Islet of Langerhans (tissue), 1 donor: ENCODE results near the gene IWS1.
"Not testable (repeated sequence)": the region's sequence is repeated elsewhere in the genome, so short reads cannot be mapped to it uniquely, and the experiment has no call there.

Experiments
- FAIRE-seq: peaks from one replicate; lab custom pipeline; 2011; peaks lifted over from hg19 to GRCh38; lab: Jason Lieb, UNC

Gene IWS1

DNA sequence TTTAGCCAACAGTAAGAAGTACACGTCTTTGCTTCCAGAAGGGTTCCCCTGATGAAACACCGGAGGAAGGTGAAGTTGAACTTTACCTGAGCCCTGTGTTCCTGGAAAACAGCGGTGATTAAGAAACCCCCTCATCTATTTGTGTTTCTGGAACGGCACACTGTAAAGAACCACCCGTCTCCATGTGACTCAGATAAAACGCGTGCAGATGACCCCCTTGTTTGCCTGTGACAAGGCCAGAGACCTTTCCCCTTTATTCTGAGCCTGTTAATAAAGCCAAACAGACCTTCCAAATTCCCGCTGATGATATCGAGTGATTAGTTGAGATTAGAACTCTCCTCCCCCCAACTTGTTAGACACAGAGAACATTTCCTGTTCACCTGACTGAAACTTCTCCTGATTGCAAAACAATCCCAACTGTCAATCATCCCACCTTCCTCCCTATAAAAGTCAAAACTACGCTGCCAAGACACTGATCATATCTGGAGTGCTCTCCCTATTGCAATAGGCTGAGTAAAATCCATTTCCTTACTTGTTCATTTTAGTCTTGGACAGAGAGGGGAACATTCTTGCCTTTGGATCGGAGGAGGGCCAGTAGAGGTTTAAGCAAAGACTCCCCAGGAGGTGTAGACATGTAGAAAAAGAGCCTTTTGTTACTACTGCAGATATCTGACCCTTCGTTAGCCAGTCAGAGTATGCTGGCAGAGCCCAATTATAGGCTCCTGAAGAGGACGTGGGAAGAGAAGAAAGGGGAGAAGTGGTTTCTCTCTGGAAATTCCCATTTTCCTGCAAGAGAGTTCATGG lies 914 bp upstream of the IWS1 start:
- no peak for FAIRE-seq

DNA sequence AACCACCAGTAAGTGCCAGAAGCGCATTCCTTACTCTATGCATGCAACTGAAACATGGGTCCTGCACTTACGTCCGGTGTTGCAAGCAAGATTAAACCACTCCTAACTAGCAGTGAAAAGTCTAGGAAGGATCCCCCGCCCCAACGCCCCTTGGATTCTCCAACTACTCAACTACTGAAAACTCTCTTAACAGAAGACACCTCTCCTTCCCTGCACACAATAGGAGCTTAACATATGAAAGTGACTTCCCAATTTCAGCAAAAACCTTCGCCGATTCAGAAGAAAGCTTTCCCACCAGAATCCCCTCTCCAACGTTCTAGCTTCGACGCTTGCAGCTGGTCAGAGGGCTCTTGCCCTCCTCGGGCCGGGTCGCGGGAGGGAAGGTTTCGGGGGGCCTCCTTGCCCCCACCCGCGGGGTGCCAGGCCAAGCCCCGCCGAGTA lies 578 bp downstream of the IWS1 start:
- FAIRE-seq = no peak

DNA sequence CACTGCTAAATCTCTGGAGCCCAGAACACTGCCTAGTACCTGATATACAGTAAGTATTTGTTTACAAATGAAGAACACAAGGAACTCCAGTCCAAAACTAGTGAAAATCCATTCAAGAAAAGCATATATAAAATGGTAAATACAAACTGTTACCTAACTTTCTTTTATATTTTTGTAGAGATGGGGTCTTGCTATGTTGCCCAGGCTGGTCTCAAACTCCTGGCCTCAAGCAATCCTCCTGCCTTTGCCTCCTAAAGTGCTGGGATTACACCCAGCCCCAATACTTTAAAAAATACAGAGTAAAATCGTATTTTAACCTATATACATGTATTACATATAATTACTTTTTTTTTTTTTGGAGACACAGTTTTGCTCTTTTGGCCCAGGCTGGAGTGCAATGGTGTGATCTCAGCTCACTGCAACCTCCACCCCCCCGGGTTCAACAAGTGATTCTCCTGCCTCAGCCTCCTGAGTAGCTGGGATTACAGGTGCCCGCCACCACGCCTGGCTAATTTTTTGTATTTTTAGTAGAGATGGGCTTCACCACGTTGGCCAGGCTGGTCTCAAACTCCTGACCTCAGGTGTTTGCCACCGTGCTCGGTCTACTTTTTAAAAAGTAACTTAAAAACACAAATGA lies 2.0 kb downstream of the IWS1 start:
- not testable (repeated sequence) for FAIRE-seq

DNA sequence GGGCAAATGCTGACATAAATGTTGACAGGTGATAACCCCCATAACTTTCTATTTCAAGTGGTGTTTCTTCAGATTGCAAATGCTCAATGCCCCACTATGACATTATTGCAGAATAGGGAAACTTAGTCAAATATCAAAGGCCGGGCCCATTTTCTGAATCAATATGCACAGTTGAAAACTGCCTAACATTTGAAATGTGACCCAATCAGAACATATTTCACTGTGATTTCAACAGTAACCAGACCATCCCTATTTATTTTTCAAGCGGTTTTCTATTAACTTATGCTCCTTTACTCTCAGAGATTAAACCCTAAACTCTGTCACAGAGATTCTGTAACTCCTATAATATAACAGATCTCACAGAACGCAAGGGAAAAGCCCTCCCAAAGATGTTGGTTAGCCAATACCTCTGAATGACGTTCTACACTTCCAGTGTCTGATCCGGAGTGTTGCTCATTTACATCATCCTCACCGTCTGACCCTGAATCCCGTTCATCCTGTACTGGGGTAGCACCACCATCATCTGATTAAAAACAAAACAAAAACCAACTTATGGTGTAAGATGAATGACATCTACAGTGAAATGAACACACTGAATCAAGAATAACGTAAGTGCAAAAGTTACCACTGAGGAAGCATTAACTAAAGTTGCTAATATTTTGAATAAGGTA lies 2.9 kb downstream of the IWS1 start:
- FAIRE-seq = no peak

DNA sequence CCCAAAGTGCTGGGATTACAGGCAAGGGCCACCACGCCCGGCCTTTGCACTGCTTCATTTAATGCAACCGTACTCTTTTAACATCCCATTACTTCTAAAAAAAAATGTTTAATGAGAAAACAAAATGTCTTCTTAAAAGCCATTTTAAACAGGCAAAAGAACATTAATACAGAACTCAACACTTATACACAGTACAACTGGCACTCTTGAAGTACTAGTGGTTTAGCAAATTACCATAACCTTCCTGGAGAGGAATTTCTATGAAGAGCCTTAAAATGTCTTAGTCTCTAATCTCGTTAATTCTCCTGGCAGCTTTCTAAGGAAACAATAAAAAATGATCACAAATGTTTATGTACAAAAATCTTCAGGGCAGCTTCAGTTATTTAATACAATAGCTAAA lies 5.9 kb downstream of the IWS1 start:
- no peak for FAIRE-seq

DNA sequence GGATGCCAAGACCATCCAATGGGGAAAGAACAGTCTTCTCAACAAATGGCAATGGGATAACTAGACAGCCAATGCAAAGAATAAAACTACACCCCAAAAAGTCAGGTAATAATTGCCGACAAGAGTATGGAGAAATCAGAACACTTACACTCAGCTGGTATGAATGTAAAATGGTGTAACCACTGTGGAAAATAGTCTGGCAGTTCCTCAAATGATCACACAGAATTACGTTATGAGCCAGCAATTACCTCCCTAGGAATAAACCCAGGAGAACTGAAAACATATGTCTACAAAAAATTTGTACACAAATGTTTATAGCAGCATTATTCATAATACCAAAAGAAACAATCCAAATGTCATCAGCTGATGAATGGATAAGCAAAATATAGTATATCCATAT lies 8.8 kb downstream of the IWS1 start:
- FAIRE-seq = no peak

DNA sequence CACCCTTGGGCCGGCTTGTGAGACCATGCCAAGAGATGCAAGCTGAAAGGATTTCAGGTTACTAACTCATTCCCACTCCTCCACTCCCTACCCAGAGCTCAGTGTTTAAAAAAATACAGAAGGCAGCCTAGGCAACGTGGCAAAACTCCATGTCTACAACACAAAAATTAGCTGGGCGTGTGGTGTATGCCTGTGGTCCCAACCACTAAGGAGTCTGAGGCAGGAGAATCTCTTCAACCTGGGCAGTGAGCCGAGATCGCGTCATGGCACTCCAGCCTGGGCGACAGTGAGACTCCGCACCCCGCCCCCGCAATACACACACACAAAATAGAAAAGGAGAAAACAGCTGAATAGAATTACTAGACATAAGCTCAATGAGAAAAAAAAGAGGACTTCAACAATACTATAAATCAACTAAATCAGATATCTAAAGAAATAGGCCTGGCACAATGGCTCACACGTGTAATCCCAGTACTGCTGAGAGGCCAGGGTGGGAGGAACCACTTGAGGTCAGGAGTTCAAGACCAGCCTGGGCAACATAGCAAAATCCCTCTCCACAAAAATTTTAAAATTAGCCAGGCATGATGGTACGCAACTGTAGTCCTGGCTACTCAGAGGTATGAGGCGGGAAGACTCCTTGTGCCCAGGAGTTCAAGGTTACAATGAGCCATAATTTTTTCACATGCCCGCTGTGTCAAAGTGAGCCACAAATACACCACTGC lies 10.1 kb downstream of the IWS1 start:
- no peak for FAIRE-seq

DNA sequence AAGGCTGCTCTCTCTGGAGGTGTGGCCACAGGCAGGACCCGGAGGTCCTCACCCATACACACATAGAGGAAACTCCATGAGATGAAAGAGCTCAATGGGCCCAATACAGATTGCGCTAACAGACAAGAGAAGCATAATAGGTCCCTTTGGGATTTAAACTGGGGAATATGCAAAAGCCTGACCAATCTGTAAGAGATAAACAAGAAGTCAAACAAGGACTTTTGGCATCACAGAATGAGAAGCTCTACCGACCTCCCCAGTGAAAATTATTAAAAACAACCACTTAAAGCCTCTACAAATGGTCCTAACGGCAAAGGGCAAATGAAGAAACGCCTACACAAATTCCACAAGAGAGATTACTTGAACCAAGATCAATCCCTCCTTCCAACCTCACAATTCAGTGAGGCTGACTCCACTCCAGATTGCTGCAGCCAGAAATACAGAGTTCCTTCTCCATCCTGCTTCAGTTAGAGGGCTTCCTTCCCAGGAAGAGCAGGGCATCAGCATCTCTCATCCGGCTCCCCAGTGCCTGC lies 10.8 kb downstream of the IWS1 start:
- FAIRE-seq = no peak

DNA sequence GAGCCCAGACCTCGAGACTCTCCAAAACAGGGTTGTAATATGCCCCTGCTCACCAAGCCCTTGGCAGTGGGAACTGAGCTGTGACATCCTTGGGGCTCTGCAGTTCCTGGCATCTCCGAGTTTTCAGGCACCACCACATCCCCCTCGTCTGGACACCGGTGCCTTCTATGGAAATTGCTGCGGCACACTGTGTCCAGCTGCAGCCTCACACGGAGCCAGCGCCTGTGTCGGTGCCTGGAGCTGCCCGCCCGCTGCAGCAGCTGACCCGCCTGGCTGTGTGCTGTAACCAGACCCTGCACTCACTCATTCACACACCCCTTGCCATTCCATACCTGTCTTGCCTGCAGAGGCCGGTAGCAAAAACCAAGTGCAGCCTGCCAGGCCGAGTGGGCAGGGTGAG lies 11.8 kb downstream of the IWS1 start:
- no peak for FAIRE-seq

DNA sequence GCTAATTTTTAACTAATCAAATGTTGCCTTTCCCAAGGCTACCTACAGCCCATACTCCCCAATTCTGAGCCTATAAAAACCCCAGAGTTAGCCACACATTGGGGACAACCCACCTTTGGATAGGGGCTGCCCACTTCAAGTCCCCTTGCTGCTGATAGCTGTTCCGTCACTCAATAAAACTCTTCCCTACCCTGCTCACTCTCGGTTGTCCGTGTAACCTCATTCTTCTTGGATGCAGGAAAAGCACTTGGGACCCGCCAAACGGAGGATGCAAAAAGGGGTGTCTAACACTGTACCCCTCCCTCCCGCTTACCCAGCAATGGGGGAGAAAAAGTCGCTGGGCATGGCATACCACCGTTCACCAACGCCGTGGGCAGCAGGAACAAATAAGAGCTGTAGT lies 12.2 kb downstream of the IWS1 start:
- FAIRE-seq = no peak

DNA sequence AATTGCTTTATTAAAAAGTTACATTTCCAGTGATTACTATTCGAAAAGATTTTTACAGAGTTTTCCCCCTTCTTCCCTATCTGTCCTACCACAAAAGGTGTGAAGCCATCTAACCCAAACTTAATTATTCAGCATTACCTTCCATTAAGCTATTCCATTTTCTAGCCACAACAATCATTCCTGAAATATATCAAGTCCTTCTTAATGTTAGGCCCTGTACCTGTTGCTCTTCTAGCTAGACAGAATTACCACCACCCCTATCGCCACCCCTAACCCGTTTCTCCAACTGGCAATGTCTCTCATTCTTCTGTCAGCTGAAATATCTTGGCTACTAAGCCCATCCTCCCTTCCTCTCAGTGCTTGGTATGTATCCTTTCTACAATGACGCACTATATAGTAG lies 13.9 kb downstream of the IWS1 start:
- FAIRE-seq = no peak

DNA sequence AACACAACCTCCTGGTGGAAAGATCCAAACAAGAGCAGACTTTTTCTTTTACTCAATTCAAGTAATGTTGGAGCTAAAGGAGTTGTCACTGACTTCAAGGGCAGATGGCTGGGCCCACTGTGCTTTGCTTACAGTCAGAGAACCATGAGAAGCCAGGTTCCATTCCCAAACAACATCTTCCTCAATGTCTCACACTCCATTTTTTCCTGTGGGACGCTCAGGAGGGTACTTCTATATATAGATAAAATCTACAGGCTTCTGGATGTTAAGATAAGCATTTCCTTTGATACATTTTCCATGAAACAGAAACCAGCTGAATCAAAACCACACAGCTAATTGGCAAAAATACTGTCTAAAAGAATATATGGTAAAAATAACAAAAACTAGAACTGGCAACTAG lies 14.4 kb downstream of the IWS1 start:
- no peak for FAIRE-seq

DNA sequence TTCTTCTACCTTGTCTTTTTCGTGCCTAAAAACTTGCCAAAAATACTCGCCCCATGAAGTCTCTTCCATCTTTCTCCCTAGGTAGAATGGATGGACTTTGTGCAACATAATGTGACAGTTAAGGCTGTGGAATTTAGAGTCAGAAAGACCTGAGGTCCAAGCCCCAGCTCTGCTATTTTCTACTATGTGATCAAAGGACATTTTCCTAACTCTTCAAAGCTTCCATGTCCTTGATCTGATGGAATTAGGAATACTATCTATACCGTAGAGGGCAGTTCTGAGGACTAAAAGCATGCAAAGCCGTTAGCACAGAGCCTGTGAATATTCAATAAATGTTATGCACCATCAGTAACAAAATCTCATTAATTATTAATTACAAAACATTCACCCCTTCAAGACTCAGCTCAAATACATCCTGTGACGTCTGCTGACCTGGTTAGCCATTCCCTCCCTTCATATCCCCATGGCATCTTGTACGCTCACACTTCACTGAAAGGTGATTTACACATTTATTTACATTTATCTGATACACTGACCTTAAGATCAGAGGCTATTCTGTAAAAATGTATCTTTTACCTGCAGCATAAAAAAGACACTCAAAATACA lies 15.1 kb downstream of the IWS1 start:
- no peak for FAIRE-seq

DNA sequence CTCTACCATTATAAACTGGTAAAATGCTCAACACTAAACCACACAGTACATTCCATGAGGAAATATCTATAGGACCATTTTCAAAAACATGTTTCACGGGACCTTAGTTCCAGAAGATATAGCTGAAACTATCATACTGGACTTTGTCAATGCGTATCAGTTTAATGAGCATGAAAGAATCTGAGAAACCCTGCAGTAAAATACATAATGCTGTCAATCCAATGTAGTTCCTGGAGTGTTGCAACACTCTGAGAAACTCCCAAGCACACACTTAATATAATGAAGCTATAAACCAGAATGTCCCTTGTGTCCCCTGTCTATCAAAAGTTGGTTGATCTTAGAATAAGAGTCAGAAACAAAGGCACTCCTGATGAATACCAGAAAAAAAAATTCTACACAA lies 16.2 kb downstream of the IWS1 start:
- FAIRE-seq = no peak

DNA sequence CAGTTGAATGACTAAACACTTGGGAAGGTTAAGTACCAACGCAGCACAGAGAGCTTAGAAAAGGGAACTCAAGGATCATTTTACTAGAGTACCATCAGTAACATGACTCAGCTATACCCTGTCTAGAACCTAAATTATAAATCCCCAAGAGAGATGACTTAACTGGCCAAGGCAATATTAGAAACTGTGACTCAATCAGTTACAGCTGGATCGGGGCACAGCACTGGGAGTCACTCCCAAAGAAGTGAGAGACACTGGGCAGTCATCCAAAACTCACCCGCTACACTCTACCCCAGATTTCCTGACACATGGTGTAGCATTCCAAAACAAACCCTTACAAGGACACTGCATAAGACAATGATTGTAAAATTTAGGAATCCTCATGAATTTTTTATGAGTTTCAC lies 17.7 kb downstream of the IWS1 start:
- FAIRE-seq = peak; percentile 74

DNA sequence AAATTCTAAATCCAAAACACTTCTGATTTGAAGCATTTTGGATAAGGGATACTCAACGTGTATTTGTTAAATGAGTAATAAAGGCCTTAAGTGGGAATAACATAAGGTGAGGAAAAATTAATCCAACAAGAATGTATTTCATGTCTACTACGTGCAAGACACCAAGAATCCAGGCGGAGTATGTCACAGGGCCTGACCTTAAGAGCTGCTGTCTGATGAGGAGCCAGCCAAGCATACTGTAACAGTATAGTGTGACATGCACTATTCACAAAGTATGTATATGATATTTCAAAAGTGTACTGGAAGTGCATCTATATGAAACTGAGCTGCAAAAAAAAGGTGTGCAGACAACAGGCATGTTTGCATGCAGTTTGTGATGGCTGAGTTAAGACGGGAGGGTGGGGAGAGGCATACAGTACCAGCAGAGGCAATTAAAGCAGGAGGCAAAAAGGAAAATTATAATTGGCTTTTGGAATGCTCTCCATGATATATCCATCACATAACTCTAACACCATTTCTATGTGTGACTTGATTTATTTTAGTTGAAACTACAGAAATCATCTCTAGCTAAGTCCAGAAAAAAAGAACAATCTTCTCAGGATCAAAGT lies 18.2 kb downstream of the IWS1 start:
- no peak for FAIRE-seq

DNA sequence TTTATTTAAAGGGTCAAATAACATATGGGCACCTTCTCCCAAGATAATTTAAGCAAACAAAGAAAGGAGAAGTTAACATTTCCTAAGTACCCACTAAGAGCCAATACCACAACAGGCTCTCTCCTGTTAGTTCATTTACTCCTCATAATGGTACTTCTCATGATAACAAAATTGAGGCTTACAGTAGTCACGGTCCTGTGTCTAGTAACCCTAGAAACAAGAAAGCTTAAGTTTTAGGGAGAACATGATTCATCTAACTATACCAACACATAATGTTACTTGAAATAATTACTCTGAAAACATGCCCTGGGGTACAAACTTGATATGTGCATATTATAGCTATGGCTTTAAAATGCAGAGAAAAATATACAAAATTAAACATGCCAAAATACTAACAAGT lies 19.8 kb downstream of the IWS1 start:
- no peak for FAIRE-seq

DNA sequence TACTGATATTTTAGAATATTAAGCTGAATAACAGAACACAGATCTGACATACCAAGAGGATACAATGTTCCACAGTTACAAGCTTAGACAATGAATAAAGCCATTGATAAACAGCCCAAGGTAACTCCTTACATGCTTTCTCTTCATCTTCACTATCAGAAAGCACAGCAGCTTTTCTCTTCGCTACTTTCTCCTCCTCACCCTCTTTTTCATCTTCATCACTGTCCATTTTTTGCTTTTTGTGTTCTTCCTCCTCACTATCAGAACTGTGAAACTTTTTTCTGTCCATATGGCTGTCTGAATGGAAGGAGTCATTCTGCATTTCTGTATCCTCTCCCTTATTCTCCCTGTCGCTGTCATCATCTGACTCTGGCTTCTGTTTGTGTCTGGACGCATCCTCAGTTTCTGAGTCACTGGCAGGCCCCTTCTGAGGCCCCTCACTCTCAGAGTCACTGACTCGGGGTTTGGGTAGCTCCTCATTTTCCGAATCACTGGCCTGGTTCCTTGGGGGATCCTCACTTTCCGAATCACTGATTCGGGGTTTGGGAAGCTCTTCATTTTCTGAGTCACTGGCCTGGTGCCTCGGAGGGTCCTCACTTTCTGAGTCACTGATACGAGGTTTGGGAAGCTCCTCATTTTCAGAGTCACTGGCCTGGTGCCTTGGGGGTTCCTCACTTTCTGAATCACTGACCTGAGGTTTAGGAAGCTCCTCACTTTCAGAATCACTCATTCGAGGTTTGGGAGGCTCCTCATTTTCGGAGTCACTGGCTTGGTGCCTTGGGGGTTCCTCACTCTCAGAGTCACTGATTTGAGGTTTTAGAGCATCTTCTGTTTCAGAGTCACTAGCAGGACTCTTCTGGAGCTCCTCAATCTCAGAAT lies 21.5 kb downstream of the IWS1 start:
- no peak for FAIRE-seq

DNA sequence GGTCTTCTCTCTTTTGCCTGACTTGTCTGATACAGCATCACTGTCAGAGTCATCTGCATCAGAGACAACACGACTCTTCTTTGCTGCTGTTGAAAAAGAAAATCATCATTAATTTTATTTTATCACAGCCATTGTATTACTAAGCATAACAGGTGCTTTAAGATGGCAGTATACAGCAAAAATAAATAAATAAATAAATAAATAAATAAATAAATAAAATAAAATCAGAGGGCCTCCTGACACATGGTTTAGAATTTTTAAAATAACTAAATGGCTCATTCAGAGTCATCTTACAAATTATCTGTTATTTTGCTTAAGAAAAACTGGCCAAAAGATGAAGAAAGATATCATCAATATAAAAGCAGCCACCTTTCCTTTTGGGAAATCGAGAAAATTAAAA lies 22.8 kb downstream of the IWS1 start:
- FAIRE-seq = no peak

DNA sequence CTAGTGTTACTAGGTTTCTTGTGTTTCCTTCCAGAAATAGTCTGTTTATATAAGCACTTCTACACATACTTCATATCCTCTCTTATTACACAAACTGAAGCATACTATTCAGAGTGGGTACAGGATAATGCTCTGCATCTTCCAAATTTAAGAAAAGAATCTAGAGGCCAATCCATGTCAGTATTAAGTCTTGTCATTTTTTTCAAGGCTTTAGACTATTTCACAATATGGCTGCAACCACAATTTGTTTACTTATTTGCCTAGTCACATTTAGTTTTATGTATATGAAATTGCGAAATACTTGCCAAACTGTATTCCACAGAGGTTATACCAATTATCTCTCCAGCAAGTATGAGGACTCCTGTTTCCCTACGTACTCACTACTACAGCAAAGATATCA lies 27.9 kb downstream of the IWS1 start:
- FAIRE-seq = no peak

DNA sequence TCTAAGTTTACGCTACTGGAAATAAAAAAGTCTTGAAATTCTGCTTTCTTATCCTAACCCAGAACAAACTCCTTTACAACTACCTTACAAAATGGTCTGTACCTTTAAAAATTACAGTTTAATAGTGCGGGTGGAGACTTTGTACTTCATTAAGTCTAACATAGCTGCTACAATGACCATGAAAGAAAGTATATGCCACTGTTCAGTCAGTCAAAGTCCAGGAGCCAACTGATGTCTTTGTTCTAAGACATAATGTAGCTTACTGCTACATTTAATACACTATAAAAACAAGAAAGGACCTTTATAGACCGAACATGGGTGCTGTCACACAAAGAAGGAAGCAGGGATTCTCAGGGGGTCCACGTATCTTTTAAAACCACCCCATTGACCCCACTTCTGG lies 36.0 kb downstream of the IWS1 start:
- FAIRE-seq = no peak
